GM06990 (cell line): ENCODE data around the gene PDCL2.
A peak's percentile ranks its signal among the peaks of the same experiment; 100 is the strongest.

Source experiments
- DNase-seq: peaks from one replicate; pipeline ENCODE4 v3.0.0-alpha.2; 2011; ENCODE audit not compliant: insufficient read length; ENCODE audit errors: extremely low read depth
- H3K27me3 ChIP-seq: replicated peaks from 2 replicates; pipeline ENCODE4 v1.6.0; 2011; ENCODE audit warnings: low read length; ENCODE audit not compliant: control insufficient read depth, insufficient read depth
- H3K36me3 ChIP-seq: 2 replicates; pipeline ENCODE4 v1.5.1; 2011; ENCODE audit warnings: low read length; ENCODE audit not compliant: control insufficient read depth, insufficient read depth
- H3K4me3 ChIP-seq: replicated peaks from 2 replicates; pipeline ENCODE4 v1.5.1; 2011; ENCODE audit warnings: low read depth, mild to moderate bottlenecking, control low read depth, low read length
- TF ChIP-seq, protein P1 (sequence below): IDR thresholded peaks from 2 replicates; pipeline ENCODE4 v1.5.1; 2011; ENCODE audit warnings: low read length, control low read depth, mild to moderate bottlenecking, inconsistent platforms; ENCODE audit not compliant: insufficient read depth, poor library complexity, severe bottlenecking

The PDCL2 gene, protein sequence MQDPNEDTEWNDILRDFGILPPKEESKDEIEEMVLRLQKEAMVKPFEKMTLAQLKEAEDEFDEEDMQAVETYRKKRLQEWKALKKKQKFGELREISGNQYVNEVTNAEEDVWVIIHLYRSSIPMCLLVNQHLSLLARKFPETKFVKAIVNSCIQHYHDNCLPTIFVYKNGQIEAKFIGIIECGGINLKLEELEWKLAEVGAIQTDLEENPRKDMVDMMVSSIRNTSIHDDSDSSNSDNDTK

DNA sequence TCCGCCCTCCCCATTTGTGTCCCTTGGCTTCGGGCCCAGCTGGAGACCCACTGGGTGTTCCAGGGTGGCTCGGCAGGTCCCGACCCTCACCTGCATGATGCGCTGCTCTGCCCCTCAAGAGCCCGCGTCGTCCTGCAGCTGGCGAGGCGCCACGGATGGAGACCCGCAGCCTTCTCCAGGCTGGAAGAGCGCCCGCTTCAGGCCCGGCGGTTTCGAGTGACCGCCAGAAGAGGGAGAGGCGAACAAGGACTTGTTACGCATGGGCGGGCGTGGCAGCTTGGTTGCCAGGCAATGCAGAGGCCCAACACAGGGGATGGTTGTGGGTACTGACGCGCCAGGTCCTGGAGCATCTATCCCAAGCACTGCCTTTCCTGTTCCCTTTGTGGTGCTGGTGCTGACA lies at the start of gene PDCL2:
PDCL2 (minus strand) TSS at position 232 of the 400 bp plus-strand sequence; CDS start at position 96, 136 bp downstream.
- TF ChIP-seq, protein P1, sequence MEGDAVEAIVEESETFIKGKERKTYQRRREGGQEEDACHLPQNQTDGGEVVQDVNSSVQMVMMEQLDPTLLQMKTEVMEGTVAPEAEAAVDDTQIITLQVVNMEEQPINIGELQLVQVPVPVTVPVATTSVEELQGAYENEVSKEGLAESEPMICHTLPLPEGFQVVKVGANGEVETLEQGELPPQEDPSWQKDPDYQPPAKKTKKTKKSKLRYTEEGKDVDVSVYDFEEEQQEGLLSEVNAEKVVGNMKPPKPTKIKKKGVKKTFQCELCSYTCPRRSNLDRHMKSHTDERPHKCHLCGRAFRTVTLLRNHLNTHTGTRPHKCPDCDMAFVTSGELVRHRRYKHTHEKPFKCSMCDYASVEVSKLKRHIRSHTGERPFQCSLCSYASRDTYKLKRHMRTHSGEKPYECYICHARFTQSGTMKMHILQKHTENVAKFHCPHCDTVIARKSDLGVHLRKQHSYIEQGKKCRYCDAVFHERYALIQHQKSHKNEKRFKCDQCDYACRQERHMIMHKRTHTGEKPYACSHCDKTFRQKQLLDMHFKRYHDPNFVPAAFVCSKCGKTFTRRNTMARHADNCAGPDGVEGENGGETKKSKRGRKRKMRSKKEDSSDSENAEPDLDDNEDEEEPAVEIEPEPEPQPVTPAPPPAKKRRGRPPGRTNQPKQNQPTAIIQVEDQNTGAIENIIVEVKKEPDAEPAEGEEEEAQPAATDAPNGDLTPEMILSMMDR: no peak
- H3K27me3 ChIP-seq: no peaks in the 10 kb centered on the region
- no peaks in the 10 kb centered on the region for H3K36me3 ChIP-seq
- H3K4me3 ChIP-seq: no peak within 1 kb of the TSS
- no peak for DNase-seq

DNA sequence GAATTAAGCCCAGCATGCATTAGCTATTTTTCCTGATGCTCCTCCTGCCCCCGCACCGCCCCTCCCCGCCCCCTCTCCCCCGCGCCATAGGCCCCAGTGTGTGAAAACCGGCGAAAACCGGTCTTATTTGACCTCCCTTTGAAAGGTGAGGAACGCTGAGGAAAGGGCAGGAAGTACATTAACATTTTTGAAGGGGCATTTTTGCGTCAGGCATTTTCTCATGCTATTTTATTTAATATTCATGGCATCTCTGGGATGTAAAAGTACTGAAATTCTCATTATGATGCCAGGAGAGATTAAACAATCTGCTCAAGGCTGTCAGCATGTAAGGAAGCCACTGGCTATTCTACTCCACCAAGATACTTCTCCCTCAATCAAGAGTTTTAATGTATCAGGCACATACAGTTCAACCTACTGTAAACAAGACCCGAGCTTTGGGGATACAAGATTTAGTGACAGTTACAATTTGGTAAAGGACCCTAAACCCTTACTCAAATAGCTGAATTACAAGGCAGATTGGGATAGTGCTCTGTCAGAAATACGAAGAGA lies 45.3 kb upstream of the PDCL2 start:
- DNase-seq: no peak
- TF ChIP-seq, protein P1: no peak
- no peak overlapping the region for H3K4me3 ChIP-seq
- H3K36me3 ChIP-seq: no peaks in the 10 kb centered on the region
- H3K27me3 ChIP-seq: peaks cover 3% of the 10 kb centered on the region

DNA sequence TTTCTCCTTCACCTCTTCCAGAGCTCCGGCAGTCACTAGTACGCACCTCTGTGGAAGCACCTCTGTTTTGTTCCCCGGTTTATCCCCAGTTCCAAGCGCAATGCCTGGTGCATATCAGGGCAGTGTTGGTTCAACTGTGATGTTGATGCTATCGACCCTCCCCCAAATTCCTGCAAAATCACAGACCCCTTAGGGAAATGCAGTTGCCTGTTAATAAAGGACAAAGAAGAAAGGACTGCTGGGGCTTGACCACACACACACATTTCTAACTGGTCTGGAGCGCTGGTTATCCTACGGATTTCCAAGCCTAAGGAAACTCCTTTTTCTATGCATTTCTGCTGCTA lies 44.6 kb upstream of the PDCL2 start:
- H3K27me3 ChIP-seq: peaks cover 3% of the 10 kb centered on the region
- H3K36me3 ChIP-seq: no peaks in the 10 kb centered on the region
- H3K4me3 ChIP-seq: no peak overlapping the region; the same call in 1 of the 2 replicates
- DNase-seq: no peak
- TF ChIP-seq, protein P1: no peak

DNA sequence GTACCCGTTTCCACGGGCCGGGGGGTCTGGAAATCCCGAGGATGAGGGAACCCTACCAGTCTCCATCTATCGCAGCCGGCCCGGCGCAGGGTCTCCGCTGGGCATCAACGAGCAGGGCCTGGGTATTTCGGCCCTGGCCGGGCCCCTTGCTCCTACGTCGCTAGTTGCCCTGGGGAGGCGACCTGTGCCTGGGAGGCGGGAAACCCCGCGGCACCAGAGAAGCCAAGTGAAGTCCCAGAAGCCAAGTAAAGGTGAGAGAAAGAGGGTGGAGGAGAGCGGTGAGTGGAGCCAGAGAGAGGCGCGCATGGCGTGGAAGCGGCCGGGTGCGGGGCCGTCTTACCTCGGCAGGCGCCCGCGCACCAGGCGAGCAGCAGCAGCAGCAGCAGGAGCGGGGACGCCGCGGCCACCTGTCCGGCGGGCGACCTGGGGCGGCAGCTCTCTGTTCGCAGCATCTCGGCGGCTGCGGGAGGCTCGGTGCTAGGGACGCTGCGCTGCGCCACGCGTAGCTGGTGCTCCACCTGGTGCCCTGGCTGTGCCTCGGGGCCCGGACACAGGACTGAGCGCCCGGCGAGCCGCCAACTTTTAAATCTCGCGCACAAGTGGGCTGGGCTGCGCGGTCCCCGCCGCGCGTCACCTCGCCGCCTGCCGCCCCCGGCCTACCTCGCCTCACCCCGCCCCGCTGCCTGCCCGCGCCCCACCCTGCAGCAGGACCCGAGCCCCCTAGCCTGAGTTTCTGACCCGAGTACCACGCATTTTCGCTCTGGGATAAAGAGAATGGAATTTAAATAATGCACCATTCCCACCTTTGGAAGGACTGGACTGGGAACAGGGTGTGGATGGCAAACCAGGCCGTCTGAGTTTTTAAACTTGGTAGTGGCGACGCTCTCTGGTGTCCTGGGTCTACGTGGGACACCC lies 44.0 kb upstream of the PDCL2 start, which contains the start of gene NMU:
NMU (minus strand) TSS at position 558 of the 915 bp plus-strand sequence; CDS start at position 452, 106 bp downstream.
- Histone ChIP-seq H3K27me3 (peaks cover 3% of the 10 kb centered on the region), H3K4me3 (peak within 1 kb of the TSS; percentile 22), H3K36me3 (no peaks in the 10 kb centered on the region)
- peak; percentile 41 for DNase-seq
- TF ChIP-seq, protein P1: peak; percentile 12

DNA sequence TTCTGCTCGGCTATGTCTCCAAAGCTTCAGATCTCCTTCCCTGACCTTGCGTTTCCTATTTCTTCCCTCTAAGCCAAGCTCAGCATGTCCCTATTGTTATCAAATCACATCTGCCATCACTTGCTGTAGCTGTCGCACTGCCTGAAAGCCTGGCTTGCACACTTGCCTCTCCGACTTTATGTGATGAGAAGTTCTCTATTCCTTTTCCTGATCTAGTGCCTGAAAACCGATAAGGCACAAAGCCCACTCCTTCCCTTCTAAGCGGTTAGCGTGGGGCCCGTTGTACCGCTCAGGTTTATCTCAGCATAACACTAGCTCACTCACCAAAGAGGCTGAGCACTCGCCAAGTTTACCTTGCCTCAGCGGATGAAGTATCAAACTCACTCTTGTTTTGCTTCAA lies 43.2 kb upstream of the PDCL2 start:
- Histone ChIP-seq H3K4me3 (no peak overlapping the region), H3K36me3 (no peaks in the 10 kb centered on the region), H3K27me3 (peaks cover 3% of the 10 kb centered on the region)
- TF ChIP-seq, protein P1: no peak
- no peak for DNase-seq
